ENCODE results near the gene ZBTB32.

ZBTB32 gene

GRCh38 chr19:35719402-35720162, 15.2 kb downstream of the ZBTB32 start:
- peaks cover 0 to 36% (median 26%) of the 10 kb centered on the region in 4 donors for H3K4me1 ChIP-seq
- H3K27me3 ChIP-seq = no peaks in the 10 kb centered on the region
- H3K27ac ChIP-seq = peak overlapping the region in 1 of 2 donors; percentile 77
- no peak for DNase-seq
- no peak for TF ChIP-seq CTCF (IDR thresholded peaks at IDR 0.05)
- H3K4me3 ChIP-seq = peak overlapping the region; percentile 64 to 95
- intact Hi-C loops (cut with DNase I; ENCODE audit: low total_unique reads) = loop anchor here (5.0 to 10.0 kb wide), 3 partner anchors 38 to 595 kb away; partner anchors contain the start of genes HSPB6, PROSER3 and TMEM147
- H3K9me3 ChIP-seq = no peaks in the 10 kb centered on the region
- peaks cover 34 to 53% (median 43%) of the 10 kb centered on the region in 3 donors for H3K36me3 ChIP-seq

GRCh38 chr19:35720163-35720524, 15.8 kb downstream of the ZBTB32 start:
- Histone ChIP-seq H3K36me3 (peaks cover 40 to 58% (median 49%) of the 10 kb centered on the region in 3 donors), H3K4me3 (no peak overlapping the region), H3K27ac (no peak overlapping the region), H3K27me3 (no peaks in the 10 kb centered on the region), H3K9me3 (no peaks in the 10 kb centered on the region), H3K4me1 (peaks cover 0 to 36% (median 26%) of the 10 kb centered on the region in 4 donors)
- TF ChIP-seq CTCF (IDR thresholded peaks at IDR 0.05) = no peak
- intact Hi-C loops (cut with DNase I; ENCODE audit: low total_unique reads) = no loop called here
- DNase-seq = no peak

DNA sequence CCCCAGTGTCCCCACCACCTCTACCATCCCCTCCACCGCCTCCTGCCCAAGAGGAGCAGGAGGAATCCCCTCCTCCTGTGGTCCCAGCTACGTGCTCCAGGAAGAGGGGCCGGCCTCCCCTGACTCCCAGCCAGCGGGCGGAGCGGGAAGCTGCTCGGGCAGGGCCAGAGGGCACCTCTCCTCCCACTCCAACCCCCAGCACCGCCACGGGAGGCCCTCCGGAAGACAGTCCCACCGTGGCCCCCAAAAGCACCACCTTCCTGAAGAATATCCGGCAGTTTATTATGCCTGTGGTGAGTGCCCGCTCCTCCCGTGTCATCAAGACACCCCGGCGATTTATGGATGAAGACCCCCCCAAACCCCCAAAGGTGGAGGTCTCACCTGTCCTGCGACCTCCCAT, 16.3 kb downstream of the ZBTB32 start:
- TF ChIP-seq CTCF (IDR thresholded peaks at IDR 0.05) = no peak
- Histone ChIP-seq H3K9me3 (no peaks in the 10 kb centered on the region), H3K4me3 (no peak overlapping the region), H3K27ac (no peak overlapping the region), H3K36me3 (peaks cover 45 to 64% (median 54%) of the 10 kb centered on the region in 3 donors), H3K27me3 (no peaks in the 10 kb centered on the region), H3K4me1 (peaks cover 0 to 33% (median 22%) of the 10 kb centered on the region in 4 donors)
- intact Hi-C loops (cut with DNase I; ENCODE audit: low total_unique reads) = no loop called here
- no peak for DNase-seq

GRCh38 chr19:35721374-35721773, 17.0 kb downstream of the ZBTB32 start:
- no peak overlapping the region for H3K4me3 ChIP-seq
- peaks cover 0 to 26% (median 16%) of the 10 kb centered on the region in 4 donors for H3K4me1 ChIP-seq
- no peak overlapping the region for H3K27ac ChIP-seq
- no peak for DNase-seq
- no peaks in the 10 kb centered on the region for H3K9me3 ChIP-seq
- peaks cover 52 to 71% (median 61%) of the 10 kb centered on the region in 3 donors for H3K36me3 ChIP-seq
- TF ChIP-seq CTCF (IDR thresholded peaks at IDR 0.05) = no peak
- intact Hi-C loops (cut with DNase I; ENCODE audit: low total_unique reads) = no loop called here
- H3K27me3 ChIP-seq = no peaks in the 10 kb centered on the region

GRCh38 chr19:35722461-35722860, 18.1 kb downstream of the ZBTB32 start:
- Histone ChIP-seq H3K27ac (no peak overlapping the region), H3K4me1 (peaks cover 0 to 25% (median 15%) of the 10 kb centered on the region in 4 donors), H3K36me3 (peaks cover 63 to 82% (median 72%) of the 10 kb centered on the region in 3 donors), H3K27me3 (no peaks in the 10 kb centered on the region), H3K4me3 (no peak overlapping the region), H3K9me3 (no peaks in the 10 kb centered on the region)
- no peak for DNase-seq
- no peak for TF ChIP-seq CTCF (IDR thresholded peaks at IDR 0.05)
- intact Hi-C loops (cut with DNase I; ENCODE audit: low total_unique reads) = no loop called here
